ENCODE measurements around the gene ACOT9. TPM values are rescaled to one million over a fixed set of nuclear protein-coding genes. Genes with fewer than 3 reads are reported as not detected.

Gene ACOT9, protein sequence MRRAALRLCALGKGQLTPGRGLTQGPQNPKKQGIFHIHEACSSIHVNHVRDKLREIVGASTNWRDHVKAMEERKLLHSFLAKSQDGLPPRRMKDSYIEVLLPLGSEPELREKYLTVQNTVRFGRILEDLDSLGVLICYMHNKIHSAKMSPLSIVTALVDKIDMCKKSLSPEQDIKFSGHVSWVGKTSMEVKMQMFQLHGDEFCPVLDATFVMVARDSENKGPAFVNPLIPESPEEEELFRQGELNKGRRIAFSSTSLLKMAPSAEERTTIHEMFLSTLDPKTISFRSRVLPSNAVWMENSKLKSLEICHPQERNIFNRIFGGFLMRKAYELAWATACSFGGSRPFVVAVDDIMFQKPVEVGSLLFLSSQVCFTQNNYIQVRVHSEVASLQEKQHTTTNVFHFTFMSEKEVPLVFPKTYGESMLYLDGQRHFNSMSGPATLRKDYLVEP
- 39.7 and 40.5 TPM in 2 replicates for total RNA-seq

DNA sequence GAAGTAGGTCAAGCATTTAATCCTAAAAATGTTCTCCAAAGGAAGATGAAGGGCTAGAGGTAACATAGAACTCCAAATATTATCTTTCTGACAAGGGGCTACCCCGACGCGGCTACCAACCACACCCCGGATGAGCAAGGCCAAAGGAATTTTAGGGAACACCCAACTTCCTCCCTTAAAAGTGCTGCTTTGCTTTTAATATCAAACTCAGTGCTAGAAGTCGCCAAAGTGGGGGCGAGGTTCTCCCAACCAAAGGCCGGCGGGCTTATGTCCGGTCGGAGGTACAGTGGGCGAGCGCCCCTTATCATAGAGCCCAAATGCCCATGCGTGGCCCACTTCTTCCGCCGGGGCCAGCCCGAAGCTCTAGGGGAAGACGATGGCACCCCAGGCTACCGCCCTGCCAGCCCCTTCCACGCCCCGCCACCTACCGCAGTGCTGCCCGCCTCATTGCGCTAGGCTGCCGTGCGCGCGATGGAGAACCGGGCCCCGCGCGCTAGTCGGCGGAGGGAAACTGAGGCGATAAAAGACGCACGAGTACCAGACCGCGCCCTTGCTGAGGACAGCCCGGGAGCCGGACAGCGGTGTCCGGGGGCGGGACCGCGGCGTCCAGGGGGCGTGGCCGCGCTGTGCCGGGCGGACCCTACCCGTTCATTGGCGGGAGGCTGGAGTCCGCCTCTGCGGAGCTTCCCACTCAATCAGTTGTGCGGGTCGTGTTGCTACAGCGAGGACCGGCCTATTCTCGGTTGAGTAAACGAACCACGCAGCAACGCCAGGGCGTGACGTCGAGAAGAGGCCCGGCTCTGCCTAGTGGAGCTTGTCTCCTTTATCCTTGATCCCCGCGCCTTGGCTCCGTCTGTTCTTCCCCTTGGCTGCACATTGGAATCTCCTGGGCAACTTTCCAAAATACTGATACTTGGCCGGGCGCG, at the start of gene ACOT9:
TSS of gene ACOT9 (minus strand) at position 580 of the 926 bp plus-strand sequence. CDS start at position 448, 132 bp downstream.

DNA sequence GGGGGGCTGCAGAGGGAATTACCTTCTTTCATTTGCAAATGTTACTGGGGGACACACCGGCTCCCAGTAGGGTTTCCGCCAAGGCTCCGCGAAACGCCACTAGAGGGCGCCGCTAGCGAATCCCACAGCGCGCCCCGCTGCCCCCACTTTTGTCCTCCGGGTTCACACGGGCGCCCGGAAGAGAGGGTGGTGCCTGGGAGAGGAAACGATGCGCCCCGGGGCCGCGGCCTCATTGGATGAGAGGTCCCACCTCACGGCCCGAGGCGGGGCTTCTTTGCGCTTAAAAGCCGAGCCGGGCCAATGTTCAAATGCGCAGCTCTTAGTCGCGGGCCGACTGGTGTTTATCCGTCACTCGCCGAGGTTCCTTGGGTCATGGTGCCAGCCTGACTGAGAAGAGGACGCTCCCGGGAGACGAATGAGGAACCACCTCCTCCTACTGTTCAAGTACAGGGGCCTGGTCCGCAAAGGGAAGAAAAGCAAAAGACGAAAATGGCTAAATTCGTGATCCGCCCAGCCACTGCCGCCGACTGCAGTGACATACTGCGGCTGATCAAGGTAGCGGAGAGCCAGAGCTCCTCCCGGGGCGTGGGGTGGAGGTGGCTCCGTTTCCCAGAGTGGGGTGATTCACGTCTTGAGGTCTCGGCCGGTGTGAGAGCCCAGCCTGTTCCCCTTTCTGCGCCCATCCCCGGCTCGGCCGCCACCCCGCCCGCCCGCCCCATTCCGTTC, 40.0 kb upstream of the ACOT9 start, which contains the start of gene SAT1:
TSS of gene SAT1 (plus strand) at position 311 of the 726 bp plus-strand sequence. CDS start at position 490, 179 bp downstream.

DNA sequence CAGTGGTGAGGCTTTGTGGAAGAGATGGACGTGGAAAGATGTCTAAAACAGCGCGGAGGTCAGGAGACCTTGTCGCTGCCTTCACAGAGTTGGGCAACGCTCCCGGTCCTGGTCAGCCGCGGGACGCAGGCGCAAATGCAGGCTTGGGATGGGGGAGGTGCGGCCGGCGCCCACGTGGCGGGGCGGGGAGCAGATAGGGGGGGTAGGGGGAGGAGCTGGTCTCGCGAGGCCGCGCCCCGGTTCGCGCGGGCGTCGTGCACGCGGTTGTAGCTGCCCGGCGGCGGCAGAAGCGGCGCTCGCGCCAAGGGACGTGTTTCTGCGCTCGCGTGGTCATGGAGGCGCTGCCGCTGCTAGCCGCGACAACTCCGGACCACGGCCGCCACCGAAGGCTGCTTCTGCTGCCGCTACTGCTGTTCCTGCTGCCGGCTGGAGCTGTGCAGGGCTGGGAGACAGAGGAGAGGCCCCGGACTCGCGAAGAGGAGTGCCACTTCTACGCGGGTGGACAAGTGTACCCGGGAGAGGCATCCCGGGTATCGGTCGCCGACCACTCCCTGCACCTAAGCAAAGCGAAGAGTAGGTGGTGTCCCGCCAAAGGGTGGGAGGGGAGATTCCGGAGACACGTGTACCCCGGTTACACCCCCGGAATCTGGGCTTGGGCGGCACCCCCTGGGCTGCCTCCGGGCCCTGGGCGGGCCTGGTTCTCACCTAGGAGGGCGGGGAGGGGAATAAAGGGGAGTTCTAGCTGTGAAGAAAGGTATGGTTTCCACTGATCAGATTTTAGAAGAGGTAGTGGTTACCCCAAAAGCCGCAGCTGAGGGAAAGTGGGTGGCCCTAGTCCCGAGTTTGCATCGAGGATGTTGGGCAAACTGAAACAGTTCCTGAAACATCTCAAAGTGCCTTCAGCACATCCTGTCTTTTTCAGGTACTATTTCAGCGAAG, 75.6 kb downstream of the ACOT9 start, which contains the start of gene PRDX4:
TSS of gene PRDX4 (plus strand) at position 255 of the 939 bp plus-strand sequence. CDS start at position 333, 78 bp downstream.

Other genes starting within 250 kb of the ACOT9 start
- 224 and 291 TPM in 2 replicates for gene PRDX4, start 75.8 kb downstream of the ACOT9 start, total RNA-seq
- 98.4 and 193 TPM in 2 replicates for gene SAT1, start 39.9 kb upstream of the ACOT9 start, total RNA-seq
- gene APOO, start 164.7 kb upstream of the ACOT9 start, total RNA-seq: 6.0 and 6.7 TPM in 2 replicates
- not detected in 2 replicates for gene CXorf58, start 164.7 kb upstream of the ACOT9 start, total RNA-seq

Data from smooth muscle cell of the pulmonary artery (primary cell).